ENCODE data around the gene LRMDA.

GRCh38 chr10:76453332-76453731 lies 1021.9 kb downstream of the LRMDA start:
- no peak for TF ChIP-seq RCOR1 (IDR thresholded peaks at IDR 0.05; ENCODE audit: insufficient replicate concordance, low read length)
- TF ChIP-seq ELK1 (IDR thresholded peaks at IDR 0.05; ENCODE audit: borderline replicate concordance, low read depth, low read length), result no peak
- TF ChIP-seq CTCF (conservative IDR thresholded peaks at IDR 0.05; ENCODE audit: low read depth, low read length), result no peak
- no peak for TF ChIP-seq POLR2A (IDR thresholded peaks at IDR 0.05; ENCODE audit: low read depth, low read length)
- TF ChIP-seq MAZ (IDR thresholded peaks at IDR 0.05; ENCODE audit: borderline replicate concordance, low read depth, low read length), result no peak
- TF ChIP-seq MXI1 (IDR thresholded peaks at IDR 0.05; ENCODE audit: borderline replicate concordance, low read depth, low read length), result no peak
- no peak for TF ChIP-seq BHLHE40 (IDR thresholded peaks at IDR 0.05; ENCODE audit: low read depth, low read length)
- no peak for TF ChIP-seq FOS (IDR thresholded peaks at IDR 0.05; ENCODE audit: low read depth, low read length)
- no peak for TF ChIP-seq CEBPB (IDR thresholded peaks at IDR 0.05; ENCODE audit: low read depth, low read length)

Data from IMR-90 (cell line).